ENCODE results near the gene ETFDH.
"Not testable (repeated sequence)": the region's sequence is repeated elsewhere in the genome, so short reads cannot be mapped to it uniquely, and the experiment has no call there.

The ETFDH gene

DNA sequence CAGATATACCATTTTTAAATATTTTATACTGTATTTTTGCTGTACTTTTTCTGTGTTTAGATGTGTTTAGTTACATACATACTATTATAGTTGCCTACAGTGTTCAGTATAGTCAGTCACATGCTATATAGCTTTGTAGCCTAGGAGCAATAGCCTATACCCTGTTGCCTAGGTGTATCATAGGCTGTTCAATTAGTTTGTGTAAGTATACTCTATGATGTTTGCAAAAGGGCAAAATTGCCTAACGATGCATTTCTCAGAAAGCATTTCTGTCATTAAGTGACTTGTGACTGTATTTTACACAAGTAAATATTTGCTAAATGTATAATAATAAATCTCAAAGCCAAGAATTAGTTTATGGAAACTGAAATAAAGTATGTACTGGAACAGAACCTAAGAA is 9.5 kb downstream of the ETFDH start:
- no peak overlapping the region for H3K9ac ChIP-seq (ENCODE audit: low read depth, low read length)
- H3K4me3 ChIP-seq (ENCODE audit: low read depth, low read length), result no peak overlapping the region
- H3K4me1 ChIP-seq (ENCODE audit: control insufficient read depth, insufficient read depth, low read length), result peaks cover 4% of the 10 kb centered on the region; the same call in 1 of the 2 replicates
- H3K27ac ChIP-seq (ENCODE audit: low read depth, low read length), result no peak overlapping the region
- no peaks in the 10 kb centered on the region for H3K9me3 ChIP-seq (ENCODE audit: control insufficient read depth, insufficient read depth, low read length)
- peaks cover 4% of the 10 kb centered on the region; the same call in 1 of the 2 replicates for H3K36me3 ChIP-seq (ENCODE audit: control insufficient read depth, insufficient read depth, low read length)
- H3K27me3 ChIP-seq (ENCODE audit: control insufficient read depth, insufficient read depth, low read length), result no peaks in the 10 kb centered on the region

DNA sequence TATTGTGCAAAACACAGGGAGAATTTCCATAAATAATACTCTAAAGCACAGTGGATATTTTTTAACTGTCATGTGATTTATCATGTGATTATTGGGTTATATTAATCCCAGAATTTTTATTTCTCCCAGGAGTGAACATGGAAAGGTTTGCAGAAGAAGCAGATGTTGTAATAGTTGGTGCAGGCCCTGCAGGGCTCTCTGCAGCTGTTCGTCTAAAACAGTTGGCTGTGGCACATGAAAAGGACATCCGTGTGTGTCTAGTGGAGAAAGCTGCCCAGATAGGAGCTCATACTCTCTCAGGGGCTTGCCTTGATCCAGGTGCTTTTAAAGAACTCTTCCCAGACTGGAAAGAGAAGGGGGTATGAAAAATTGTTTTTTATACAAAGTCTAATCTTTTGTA is 10.0 kb downstream of the ETFDH start:
- Histone ChIP-seq H3K4me1 (ENCODE audit: control insufficient read depth, insufficient read depth, low read length) (peaks cover 4% of the 10 kb centered on the region; the same call in 1 of the 2 replicates), H3K9ac (ENCODE audit: low read depth, low read length) (no peak overlapping the region), H3K4me3 (ENCODE audit: low read depth, low read length) (no peak overlapping the region), H3K9me3 (ENCODE audit: control insufficient read depth, insufficient read depth, low read length) (no peaks in the 10 kb centered on the region), H3K36me3 (ENCODE audit: control insufficient read depth, insufficient read depth, low read length) (peaks cover 4% of the 10 kb centered on the region; the same call in 1 of the 2 replicates), H3K27ac (ENCODE audit: low read depth, low read length) (no peak overlapping the region), H3K27me3 (ENCODE audit: control insufficient read depth, insufficient read depth, low read length) (no peaks in the 10 kb centered on the region)

DNA sequence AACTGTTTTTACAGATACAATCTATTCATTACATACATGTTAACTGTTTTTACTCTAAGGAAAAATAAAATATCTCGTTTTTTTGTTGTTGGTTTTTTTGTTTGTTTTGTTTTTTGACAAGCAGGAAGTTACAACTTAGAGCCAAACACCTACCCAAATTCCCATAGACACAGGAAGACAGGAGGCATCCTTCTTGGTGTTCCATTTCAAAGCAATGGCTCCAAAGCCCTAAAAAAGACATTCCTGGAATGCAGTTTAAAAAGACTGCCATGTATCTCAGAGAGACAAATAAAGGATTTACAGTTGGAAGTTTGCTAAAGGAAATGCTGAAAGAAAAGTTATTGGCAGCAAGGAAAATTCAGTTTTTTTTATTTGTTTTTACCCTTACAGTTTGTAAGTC is 16.7 kb downstream of the ETFDH start:
- peaks cover 8% of the 10 kb centered on the region; the same call in 1 of the 2 replicates for H3K4me1 ChIP-seq (ENCODE audit: control insufficient read depth, insufficient read depth, low read length)
- H3K9ac ChIP-seq (ENCODE audit: low read depth, low read length), result no peak overlapping the region
- H3K27ac ChIP-seq (ENCODE audit: low read depth, low read length), result peak overlapping the region; percentile 28
- H3K27me3 ChIP-seq (ENCODE audit: control insufficient read depth, insufficient read depth, low read length), result no peaks in the 10 kb centered on the region
- no peaks in the 10 kb centered on the region for H3K9me3 ChIP-seq (ENCODE audit: control insufficient read depth, insufficient read depth, low read length)
- H3K4me3 ChIP-seq (ENCODE audit: low read depth, low read length), result no peak overlapping the region
- H3K36me3 ChIP-seq (ENCODE audit: control insufficient read depth, insufficient read depth, low read length), result no peaks in the 10 kb centered on the region

DNA sequence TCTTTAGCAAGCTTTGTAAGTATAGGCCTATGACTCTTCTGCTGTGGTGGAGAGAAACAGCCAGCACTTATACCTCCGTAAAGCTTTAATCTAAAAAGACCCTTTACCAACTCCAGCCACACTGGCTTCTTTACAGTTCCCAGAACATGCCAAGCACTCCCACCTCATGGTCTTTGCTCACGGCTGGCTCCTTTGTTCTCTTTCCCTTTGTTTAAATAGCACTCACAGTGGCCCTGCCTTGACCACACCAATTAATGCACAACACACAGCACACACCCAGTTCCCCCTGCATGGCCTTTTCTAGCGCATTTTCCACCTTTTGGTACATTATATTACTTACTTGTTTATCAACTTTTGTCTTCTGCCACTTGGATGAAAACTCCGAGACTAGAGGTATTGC is 32.2 kb downstream of the ETFDH start:
- H3K9me3 ChIP-seq (ENCODE audit: control insufficient read depth, insufficient read depth, low read length), result no peaks in the 10 kb centered on the region
- no peaks in the 10 kb centered on the region for H3K4me1 ChIP-seq (ENCODE audit: control insufficient read depth, insufficient read depth, low read length)
- H3K27ac ChIP-seq (ENCODE audit: low read depth, low read length), result no peak overlapping the region
- no peak overlapping the region for H3K9ac ChIP-seq (ENCODE audit: low read depth, low read length)
- peaks cover 37% of the 10 kb centered on the region for H3K36me3 ChIP-seq (ENCODE audit: control insufficient read depth, insufficient read depth, low read length)
- H3K4me3 ChIP-seq (ENCODE audit: low read depth, low read length), result no peak overlapping the region
- no peaks in the 10 kb centered on the region for H3K27me3 ChIP-seq (ENCODE audit: control insufficient read depth, insufficient read depth, low read length)

DNA sequence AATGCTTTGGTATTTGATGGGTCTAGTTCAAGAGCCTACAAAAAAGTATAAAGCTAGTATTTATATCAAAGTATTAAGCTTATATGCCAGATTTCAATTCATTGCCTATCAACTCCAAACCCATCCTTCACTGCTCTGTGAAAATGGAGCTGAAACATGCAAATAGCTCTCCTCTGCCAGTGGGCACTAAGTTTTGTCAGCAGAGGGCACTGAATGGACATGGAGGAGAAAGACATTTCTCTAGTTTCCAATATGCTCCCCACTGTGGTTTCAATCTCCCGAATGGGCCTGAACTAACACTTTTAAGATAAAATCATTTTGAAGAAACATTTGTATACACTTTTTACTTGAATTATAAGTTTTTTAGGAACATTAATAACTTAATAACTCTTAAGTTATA is 38.7 kb downstream of the ETFDH start:
- Histone ChIP-seq H3K4me3 (ENCODE audit: low read depth, low read length) (no peak overlapping the region), H3K27ac (ENCODE audit: low read depth, low read length) (no peak overlapping the region), H3K27me3 (ENCODE audit: control insufficient read depth, insufficient read depth, low read length) (no peaks in the 10 kb centered on the region), H3K4me1 (ENCODE audit: control insufficient read depth, insufficient read depth, low read length) (no peaks in the 10 kb centered on the region), H3K9ac (ENCODE audit: low read depth, low read length) (no peak overlapping the region), H3K9me3 (ENCODE audit: control insufficient read depth, insufficient read depth, low read length) (no peaks in the 10 kb centered on the region), H3K36me3 (ENCODE audit: control insufficient read depth, insufficient read depth, low read length) (peaks cover 92% of the 10 kb centered on the region)

DNA sequence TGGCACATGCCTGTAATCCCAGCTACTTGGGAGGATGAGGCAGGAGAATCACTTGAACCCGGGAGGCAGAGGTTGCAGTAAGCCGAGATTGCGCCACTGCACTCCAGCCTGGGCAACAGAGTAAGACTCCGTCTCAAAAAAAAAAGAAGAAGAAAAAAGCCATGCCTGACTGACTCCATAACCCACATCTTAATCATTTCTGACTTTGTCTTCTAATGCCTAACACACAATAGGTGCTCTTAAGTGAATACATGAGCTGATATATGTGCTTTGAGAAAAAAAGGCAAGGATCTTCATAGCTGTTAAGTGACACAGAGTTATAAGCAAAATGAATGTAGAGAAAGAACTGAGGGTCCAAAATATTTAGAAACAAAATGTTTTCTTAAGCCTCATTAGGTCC is 40.5 kb downstream of the ETFDH start:
- not testable (repeated sequence) for H3K4me1 ChIP-seq (ENCODE audit: control insufficient read depth, insufficient read depth, low read length); H3K27me3 ChIP-seq (ENCODE audit: control insufficient read depth, insufficient read depth, low read length); H3K9ac ChIP-seq (ENCODE audit: low read depth, low read length); H3K9me3 ChIP-seq (ENCODE audit: control insufficient read depth, insufficient read depth, low read length); H3K27ac ChIP-seq (ENCODE audit: low read depth, low read length); H3K4me3 ChIP-seq (ENCODE audit: low read depth, low read length)
- peaks cover 95% of the 10 kb centered on the region for H3K36me3 ChIP-seq (ENCODE audit: control insufficient read depth, insufficient read depth, low read length)

DNA sequence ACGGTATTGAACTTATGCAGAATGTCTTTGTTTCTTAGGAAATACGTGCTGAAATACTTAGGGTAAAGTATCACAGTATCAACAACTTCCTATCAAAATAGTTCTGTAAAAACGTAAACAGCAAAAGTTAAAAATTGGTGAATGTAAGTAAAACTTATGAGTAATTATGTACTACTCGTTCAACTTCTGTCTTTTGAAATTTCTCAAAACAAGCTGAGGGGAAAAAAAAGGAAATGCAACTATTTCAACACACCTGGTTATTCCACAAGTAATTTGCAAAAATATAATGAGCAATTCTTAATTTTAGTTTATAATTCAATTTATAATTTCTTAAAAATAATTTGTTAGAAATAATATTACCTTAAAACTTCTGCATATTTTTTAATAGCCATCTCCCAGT is 42.8 kb downstream of the ETFDH start:
- H3K27me3 ChIP-seq (ENCODE audit: control insufficient read depth, insufficient read depth, low read length), result no peaks in the 10 kb centered on the region
- H3K36me3 ChIP-seq (ENCODE audit: control insufficient read depth, insufficient read depth, low read length), result peaks cover 96% of the 10 kb centered on the region
- no peak overlapping the region for H3K27ac ChIP-seq (ENCODE audit: low read depth, low read length)
- no peak overlapping the region for H3K9ac ChIP-seq (ENCODE audit: low read depth, low read length)
- no peaks in the 10 kb centered on the region for H3K9me3 ChIP-seq (ENCODE audit: control insufficient read depth, insufficient read depth, low read length)
- no peak overlapping the region for H3K4me3 ChIP-seq (ENCODE audit: low read depth, low read length)
- H3K4me1 ChIP-seq (ENCODE audit: control insufficient read depth, insufficient read depth, low read length), result no peaks in the 10 kb centered on the region

DNA sequence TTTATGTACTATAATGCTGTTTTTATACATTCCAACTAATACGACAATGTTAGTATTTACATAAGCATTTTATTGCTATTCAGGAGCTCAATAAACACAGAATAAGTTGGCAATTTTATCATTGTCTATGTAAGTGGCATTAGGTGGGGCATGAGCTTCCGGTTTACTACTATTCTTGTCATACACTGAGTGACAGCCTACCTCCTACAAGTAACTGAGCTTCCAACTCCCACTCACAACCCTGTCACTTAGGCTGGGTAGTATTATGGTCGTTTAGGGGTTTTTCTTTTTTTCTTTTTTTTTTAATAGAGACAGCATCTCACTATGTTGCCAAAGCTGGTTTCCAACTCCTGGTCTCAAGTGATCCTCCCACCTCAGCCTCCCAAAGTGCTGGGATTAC is 43.7 kb downstream of the ETFDH start:
- no peak overlapping the region for H3K4me3 ChIP-seq (ENCODE audit: low read depth, low read length)
- no peaks in the 10 kb centered on the region for H3K4me1 ChIP-seq (ENCODE audit: control insufficient read depth, insufficient read depth, low read length)
- H3K9ac ChIP-seq (ENCODE audit: low read depth, low read length), result no peak overlapping the region
- H3K27me3 ChIP-seq (ENCODE audit: control insufficient read depth, insufficient read depth, low read length), result no peaks in the 10 kb centered on the region
- H3K27ac ChIP-seq (ENCODE audit: low read depth, low read length), result no peak overlapping the region
- no peaks in the 10 kb centered on the region for H3K9me3 ChIP-seq (ENCODE audit: control insufficient read depth, insufficient read depth, low read length)
- peaks cover 94% of the 10 kb centered on the region for H3K36me3 ChIP-seq (ENCODE audit: control insufficient read depth, insufficient read depth, low read length)

DNA sequence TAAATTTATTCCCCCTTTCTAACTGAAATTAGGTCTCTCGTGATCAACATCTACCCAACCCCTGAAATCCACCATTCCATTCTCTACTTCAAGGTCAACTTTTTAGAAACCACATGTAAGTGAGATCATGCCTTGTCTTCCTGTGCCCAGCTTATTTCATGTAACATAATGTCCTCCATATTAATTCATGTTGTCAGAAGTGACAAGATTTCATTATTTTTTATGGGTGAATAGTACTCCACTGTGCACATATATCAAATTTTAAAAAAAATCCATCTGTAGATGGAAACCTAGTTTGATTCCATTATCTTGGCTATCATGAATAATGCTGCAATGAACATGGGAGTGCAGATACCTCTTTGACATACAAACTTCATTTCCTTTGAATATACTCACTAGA is 49.6 kb downstream of the ETFDH start:
- Histone ChIP-seq H3K36me3 (ENCODE audit: control insufficient read depth, insufficient read depth, low read length) (peaks cover 45% of the 10 kb centered on the region), H3K4me1 (ENCODE audit: control insufficient read depth, insufficient read depth, low read length) (peaks cover 3% of the 10 kb centered on the region), H3K27ac (ENCODE audit: low read depth, low read length) (no peak overlapping the region), H3K9me3 (ENCODE audit: control insufficient read depth, insufficient read depth, low read length) (no peaks in the 10 kb centered on the region), H3K4me3 (ENCODE audit: low read depth, low read length) (peak overlapping the region; percentile 82), H3K27me3 (ENCODE audit: control insufficient read depth, insufficient read depth, low read length) (no peaks in the 10 kb centered on the region), H3K9ac (ENCODE audit: low read depth, low read length) (peak overlapping the region; percentile 81; the same call in 1 of the 2 replicates)

DNA sequence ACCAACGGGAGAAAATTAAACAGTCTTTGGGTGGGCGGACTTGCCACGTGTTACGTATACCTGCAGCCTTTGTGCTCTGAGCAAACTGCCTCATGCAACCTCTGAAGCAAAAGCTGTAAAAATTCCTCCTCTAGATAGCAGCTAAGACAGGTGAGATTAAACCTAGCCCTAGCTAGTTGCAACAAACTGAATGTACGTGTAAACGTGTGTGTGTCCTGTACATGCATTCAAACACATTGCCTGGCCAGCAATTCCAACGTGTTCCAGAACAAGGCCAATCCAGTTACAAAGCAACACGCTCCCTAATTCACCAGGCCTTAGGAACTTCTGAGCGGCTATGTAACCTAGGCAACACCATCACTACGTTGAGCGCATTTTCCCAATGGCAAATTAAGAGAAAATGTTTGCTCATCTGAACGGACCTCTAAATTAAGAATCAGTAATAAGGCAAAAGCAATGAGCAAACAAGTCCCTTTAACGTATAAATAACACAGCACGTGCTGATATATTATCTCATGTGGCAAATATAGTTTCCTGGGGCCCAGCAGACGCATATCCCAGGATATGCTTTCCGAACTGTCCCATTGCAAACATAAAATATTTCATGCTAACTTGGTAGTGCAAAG is 50.3 kb downstream of the ETFDH start:
- peaks cover 3% of the 10 kb centered on the region for H3K4me1 ChIP-seq (ENCODE audit: control insufficient read depth, insufficient read depth, low read length)
- peak overlapping the region; percentile 82 for H3K4me3 ChIP-seq (ENCODE audit: low read depth, low read length)
- H3K27ac ChIP-seq (ENCODE audit: low read depth, low read length), result peak overlapping the region; percentile 85
- H3K9ac ChIP-seq (ENCODE audit: low read depth, low read length), result peak overlapping the region; percentile 81
- H3K9me3 ChIP-seq (ENCODE audit: control insufficient read depth, insufficient read depth, low read length), result no peaks in the 10 kb centered on the region
- H3K27me3 ChIP-seq (ENCODE audit: control insufficient read depth, insufficient read depth, low read length), result no peaks in the 10 kb centered on the region
- H3K36me3 ChIP-seq (ENCODE audit: control insufficient read depth, insufficient read depth, low read length), result peaks cover 38% of the 10 kb centered on the region

DNA sequence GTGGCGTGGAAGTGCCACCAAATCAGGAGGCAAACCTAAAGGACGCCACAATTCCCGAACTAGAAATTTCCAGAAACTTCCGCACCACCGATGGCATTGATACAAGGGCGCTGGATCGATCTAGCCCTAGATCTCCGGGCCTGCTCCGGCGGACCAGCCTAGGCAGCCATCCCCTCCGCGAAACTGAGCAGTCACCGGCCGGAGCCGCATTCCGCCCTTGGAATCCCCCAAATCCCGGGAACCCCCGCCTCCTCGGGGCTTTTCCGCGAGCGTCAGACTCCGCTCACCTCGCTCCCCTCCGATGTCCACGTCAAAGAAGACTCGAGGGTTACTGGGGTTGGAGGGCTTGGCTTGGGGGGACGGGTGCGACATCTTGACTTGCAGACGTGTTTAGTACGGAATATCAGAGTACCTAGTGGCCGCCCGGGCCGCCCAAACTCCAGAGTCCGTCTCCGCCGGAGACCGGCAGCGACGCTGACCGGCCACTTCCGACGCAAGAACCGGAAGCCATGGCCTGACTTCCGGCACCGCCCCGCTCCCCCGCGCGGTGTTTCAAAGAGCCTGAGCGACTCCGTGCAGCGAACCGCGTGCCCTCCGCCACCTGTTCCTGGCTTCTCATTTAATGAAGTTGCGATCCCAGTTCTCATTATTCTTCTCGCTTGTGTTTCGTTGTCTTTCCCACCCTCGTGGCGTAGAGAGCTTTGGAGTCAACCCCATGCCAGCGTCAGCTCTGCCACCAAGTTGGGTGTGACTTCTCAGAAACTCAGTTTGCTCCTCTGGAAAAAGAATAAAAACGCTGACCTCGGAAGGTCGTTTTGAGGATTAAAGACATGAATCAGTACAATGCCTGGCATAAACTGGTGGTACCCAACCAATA is 51.1 kb downstream of the ETFDH start, which contains the start of gene PPID:
Gene PPID, minus strand, starts transcription at position 480 of the 877 bp plus-strand sequence. Its CDS starts 108 bp downstream, at position 372.
- peak within 1 kb of the TSS; percentile 81 for H3K9ac ChIP-seq (ENCODE audit: low read depth, low read length)
- peaks cover 31% of the 10 kb centered on the region for H3K36me3 ChIP-seq (ENCODE audit: control insufficient read depth, insufficient read depth, low read length)
- peak within 1 kb of the TSS; percentile 82 for H3K4me3 ChIP-seq (ENCODE audit: low read depth, low read length)
- no peaks in the 10 kb centered on the region; the same call in 1 of the 2 replicates for H3K27me3 ChIP-seq (ENCODE audit: control insufficient read depth, insufficient read depth, low read length)
- peak within 1 kb of the TSS; percentile 85 for H3K27ac ChIP-seq (ENCODE audit: low read depth, low read length)
- peaks cover 3% of the 10 kb centered on the region for H3K4me1 ChIP-seq (ENCODE audit: control insufficient read depth, insufficient read depth, low read length)
- H3K9me3 ChIP-seq (ENCODE audit: control insufficient read depth, insufficient read depth, low read length), result no peaks in the 10 kb centered on the region
